ENCODE measurements around the gene GYG2.

GYG2 gene

DNA sequence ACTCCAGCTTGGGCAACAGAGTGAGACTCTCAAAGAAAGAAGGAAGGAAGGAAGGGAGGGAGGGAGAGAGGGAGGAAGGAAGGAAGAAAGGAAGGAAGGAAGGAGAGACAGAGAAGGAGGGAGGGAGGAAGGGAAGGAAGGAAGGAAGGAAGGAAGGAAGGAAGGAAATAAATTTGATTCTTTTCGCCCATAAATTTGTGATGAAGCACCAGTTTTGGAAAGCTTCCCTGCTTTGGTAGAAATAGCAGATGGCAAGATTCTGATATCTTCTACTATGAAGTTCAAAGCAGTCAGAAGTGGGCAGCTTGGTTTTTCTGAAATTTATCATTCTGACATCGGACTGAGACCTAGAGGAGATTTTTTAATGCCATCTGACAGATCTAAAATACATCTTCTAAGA is 11.7 kb upstream of the GYG2 start:
- no peak for DNase-seq (ENCODE audit: low read depth in 2 of 2)

DNA sequence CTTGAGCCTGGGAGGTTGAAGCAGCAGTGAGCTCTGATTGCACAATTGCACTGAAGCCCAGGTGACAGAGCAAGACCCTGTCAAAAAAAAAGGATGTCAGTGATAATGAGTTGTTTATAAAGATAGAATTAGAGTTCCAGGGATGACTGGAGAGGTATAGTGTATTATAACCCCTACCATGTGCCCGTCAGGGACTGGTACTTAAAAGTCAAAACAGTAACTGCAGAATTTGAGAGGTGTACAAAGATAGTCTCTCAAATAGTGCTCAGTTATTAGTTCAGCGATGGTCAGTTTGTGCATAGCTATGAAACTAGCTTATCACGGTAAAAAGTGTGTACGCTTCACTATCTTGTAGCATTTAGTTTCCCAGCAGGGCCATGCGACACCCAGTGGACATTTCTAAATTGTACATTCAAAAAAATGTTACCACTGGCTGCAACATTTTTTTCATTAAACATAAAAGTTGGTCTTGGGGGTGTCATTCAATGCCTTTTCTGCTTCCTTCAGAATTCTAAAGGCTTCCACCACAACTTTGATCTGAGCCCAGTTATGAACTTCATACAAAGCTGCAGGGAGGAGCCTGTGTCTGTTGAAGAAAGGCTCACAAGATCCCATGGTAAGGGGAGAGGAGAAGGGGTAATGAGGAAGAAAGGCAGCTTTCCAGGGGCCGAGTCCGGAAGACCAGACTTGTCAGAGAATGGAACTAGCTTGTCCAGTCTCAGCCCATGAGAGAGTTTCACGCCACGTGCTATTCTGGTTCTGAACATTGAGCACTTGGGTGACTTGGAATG is 9.2 kb upstream of the GYG2 start:
- DNase-seq (ENCODE audit: low read depth in 2 of 2), result no peak

DNA sequence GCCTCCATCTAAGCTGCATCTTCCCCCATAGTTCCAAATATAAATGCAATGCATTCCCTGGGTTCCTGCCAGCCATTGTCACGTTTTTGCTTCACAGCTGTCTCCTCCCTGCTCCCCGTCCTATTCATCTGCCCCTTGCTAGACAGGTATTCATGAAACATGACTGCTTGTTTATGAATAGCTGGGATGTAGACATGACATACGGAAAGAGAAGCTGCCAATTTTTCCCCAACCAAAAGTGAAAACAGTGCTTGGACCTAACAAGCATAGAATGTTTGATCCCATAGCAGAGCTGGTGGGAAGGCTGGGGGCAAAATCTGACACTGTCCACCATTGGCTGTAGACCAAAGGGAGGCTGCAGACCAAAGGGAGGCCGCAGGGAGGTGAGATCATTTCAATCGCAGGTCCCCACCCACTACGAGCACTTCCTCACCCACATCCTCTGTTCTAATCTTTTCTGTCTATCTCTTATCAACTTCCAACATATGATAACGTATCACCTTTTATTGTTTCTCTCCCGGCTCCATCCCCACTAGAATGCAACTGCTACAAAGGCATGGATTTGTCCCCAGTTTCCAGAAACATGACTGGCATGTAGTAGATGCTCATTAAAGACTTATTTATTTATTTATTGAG is 8.5 kb upstream of the GYG2 start:
- DNase-seq (ENCODE audit: low read depth in 2 of 2), result no peak

DNA sequence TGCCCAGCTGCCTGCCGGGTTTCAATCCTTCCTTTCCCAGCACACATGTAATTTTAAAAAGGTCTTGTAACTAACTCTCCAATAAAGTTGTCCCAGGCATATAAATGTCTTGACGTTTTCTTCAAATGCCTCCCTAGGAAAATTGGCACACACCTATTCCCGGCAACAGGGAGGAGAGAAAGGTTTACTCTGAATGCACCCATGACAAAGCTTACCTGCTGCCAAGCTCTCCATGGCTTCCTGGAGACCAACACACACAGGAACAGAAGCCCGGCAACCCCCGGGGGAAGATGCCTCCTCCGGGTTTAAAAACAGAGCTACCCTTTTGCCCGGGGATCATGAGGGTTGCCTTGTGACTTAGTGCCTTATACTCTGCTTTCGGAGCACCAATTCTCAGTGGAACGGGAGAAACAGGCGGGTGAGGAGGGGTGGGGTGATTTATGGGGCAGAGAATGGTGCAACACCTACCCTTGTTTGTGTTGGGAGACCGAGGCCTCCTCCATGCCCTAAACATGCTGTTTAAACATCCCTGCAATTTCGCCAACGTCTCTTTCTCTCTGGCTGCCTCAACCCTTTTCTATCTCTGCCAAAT is 4.8 kb upstream of the GYG2 start:
- DNase-seq (ENCODE audit: low read depth in 2 of 2), result no peak

DNA sequence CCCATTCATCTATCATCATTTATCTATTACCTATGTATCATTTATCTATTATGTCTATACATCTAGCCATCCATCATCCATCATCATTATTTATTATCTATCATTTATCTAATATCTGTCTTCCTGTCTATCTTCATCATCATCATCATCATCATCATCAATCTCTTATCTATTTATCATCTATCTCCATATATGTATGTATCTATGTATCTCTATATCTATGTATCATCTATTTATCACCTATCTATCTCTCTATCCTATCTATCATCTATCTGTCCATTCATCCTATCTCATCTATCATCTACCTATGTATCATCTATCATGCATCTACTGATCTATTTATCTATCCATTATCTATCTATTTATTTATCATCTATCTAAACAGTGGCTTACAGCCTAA is 3.8 kb upstream of the GYG2 start:
- no peak for DNase-seq (ENCODE audit: low read depth in 2 of 2)

DNA sequence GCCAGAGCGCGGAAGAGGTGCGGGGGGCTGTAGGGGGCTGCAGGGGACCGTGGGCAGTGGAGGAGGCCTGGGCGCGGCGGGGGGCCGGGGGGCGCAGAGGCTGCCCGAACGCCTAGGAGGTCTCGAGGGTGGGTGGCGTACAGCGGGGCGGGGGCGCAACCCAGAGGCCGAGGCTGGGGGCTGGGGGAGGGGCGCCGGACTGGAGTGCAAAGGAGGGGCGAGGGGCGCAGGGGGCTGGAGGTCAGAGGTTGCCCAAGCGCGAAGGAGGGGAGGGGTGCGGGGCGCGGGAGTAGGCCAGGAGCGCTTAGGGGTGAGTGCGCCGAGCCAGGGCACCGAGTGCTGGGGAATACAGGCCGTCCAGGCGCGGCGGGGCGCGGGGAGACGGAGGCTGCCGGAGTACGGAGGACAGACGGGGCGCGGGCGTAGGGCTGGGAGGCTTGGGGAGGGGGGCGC is 255 bp downstream of the GYG2 start:
- DNase-seq (ENCODE audit: low read depth in 2 of 2), result no peak

DNA sequence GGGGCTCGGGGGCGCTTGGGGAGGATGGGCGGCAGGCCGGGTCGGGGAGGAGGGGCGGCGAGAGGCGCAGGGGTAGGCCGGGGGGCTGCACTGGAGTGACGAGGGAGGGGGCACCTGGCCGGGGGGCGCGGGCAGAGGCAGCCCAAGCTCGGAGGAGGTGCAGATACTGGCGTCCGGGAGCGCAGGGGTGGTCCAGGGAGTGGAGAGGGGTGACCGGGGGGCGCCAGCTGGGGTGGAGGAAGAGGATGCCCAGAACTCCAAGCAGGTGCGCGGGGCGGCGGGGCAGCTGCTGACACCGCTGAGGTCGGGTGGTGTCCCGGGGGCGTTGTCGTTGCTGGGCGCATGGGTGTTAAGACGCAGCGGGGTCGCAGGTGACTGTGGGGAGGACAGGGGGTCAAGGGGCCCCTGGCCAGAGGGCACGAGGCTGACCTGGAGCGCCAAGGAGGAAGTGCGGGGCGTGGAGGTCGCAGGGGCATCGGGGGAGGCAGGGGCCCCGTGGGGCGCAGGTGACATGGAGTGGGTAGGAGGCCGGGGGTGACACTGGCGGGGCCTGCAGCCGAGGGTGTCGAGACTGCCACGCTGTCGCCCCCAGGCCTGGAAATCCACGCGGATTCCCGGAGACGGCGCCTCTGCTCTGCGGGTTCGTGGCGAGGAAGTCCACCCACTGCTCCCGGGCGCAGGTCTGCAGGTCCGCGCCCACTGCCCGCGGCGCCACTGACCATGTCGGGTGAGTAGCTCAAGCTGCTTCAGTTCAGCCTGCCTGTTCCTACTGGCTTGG is 928 bp downstream of the GYG2 start:
- DNase-seq (ENCODE audit: low read depth in 2 of 2), result no peak

DNA sequence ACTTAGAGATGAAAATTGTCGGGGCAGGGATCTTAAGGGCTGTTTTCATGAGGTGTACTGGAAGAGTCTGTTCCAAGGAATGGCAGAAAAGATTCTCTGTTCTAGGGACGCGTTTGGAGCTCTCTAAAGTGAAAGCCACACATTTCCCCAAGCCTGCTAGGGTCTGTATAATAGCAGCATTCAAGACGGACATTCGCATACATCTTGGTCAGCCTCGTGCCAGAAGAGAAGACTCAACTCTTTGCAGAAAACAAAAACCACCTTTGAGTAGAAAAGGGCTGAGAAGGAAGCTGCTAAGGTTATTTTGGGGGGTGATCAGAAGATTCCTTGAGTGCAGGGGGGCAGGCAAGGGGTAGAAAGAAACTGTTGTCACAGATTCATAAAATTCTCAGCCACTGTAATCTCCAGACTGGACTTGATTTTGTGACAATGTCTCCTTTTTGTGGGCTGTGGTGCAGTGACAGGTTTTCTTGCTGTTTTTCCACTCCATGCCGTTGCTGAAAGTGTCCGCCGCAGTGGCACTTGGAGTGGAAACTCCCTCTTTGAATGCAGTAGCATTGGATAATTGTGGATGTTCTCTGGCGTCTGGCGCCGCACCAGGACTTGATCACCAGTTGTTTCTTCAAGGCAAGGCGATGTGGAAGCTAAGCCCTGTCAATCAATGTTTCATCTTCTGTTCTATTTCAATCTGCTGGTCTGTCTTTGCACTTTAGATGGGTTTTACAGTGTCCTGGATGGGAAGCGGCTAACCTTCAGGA is 2.9 kb downstream of the GYG2 start:
- DNase-seq (ENCODE audit: low read depth in 2 of 2), result no peak

DNA sequence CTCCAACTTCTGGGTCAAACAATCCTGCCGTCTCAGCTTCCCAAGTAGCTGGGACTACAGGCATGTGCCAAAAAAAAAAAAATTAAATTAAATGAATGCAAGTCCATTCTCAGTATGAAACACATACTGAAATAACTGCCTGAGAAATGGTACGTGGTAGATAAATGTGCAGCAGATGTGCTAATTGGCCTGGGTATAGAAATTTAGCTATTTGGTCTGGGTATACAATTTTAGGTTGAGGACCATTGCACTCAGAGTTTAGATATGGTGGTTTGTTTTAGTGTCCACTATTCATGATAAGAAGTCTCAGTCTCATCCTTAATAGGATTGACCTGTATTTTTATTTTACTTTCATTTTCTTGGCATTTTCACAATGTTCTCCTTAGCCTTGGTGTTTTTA is 9.2 kb downstream of the GYG2 start:
- DNase-seq (ENCODE audit: low read depth in 2 of 2), result no peak

DNA sequence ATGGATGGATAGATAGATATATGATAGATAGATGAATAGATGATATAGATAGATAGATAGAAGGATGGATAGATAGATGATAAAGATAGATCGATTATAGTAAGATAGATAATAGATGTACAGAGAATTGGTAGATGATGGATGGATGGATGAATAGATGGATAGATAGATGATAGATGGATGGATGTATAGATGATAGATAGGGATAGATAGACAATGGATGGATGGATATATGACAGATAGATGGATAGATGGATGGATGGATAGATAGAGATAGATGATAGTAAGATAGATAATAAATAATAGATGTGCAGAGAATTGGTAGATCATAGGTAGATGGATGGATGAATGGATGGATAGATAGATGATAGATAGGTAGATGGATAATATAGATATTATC is 12.2 kb downstream of the GYG2 start:
- no peak for DNase-seq (ENCODE audit: low read depth in 2 of 2)

DNA sequence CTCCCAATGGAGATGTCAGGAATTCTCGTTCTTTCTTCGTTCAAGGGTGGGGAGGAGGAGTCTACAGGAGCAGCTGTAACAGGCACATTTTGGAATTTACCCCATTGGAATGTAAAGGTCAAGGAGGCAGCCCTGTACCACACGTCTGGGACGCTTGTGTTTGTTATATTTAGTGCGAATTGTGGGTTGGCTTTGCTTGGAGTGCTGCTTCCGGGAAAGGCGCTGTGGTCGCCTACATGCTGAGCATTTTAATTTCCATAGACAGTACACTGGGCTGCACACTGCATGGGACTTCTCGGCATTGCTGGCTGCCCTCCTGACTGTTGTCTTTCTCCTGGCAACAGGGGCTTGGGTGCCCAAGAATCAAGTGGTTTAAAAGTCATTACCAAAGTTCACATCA is 12.8 kb downstream of the GYG2 start:
- no peak for DNase-seq (ENCODE audit: low read depth in 2 of 2)

DNA sequence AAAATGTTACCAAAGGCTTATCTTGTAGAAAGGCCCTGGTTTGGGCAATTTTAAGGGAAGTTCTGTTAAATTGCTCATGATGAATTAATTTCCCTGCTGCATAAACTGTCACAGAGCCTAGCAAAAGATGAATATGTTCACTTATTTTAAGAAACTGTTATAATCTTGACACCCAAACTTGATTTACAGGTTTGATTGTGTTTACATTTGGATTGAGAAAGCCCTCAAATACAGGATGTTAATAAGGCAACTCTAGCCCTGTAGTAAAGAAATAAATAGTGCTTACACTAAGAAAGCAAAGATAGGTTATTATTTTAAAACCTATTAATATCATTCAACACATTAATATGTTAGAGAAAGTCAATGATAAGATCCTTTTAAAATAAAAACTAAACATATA is 18.3 kb downstream of the GYG2 start:
- DNase-seq (ENCODE audit: low read depth in 2 of 2), result no peak

DNA sequence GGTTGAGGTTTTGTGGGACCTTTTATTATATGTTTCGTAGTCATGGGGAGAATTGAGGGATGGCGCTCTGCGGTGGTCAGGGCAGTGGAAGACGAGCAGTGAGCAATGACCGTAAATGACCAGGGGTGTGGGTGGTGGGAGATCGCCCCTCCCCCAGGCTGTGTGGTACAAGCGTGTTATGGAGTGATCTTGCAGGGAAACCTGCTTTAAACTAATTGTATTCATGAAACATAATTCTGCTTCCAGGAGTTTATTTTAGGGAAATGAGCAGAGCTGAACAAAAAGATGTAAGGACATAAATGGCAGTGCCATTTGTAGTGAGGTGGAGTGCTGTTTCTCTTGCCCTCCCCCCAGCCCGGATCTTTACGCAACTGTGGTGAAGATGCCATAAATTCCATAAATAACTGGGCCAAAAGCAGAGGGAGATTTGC is 20.2 kb downstream of the GYG2 start:
- no peak for DNase-seq (ENCODE audit: low read depth in 2 of 2)

DNA sequence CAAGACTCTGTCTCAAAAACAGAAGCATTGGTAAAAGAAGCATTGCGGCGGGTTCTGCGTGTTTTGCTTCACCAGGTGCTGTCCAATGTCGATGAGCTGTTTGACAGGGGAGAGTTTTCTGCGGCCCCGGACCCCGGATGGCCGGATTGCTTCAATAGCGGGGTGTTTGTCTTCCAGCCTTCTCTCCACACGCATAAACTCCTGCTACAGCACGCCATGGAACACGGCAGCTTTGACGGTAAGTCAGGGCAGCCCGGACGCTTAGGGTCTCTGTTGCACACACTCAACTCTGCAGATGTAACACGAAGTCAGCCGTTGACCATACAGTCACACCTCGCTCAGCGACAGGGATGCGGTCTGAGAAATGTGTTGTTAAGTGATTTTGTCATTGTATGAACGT is 26.2 kb downstream of the GYG2 start:
- no peak for DNase-seq (ENCODE audit: low read depth in 2 of 2)

DNA sequence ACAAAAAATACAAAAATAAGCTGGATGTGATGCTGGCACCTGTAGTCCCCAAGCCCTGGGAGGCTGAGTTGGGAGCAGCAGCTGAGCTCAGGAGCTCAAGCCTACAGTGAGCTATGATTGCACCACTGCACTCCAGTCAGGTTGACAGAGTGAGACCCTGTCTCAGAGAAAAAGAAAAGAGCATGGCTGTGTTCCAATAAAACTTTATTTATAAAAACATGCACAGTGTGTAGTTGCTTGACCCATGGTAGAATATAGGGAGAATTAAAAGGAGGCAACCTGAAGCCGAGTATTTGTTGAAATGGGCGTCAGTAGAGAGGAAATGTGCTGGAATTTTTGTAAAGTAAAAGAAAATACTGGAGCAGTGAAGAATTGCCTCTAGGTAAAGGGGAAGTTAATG is 27.0 kb downstream of the GYG2 start:
- no peak for DNase-seq (ENCODE audit: low read depth in 2 of 2)

DNA sequence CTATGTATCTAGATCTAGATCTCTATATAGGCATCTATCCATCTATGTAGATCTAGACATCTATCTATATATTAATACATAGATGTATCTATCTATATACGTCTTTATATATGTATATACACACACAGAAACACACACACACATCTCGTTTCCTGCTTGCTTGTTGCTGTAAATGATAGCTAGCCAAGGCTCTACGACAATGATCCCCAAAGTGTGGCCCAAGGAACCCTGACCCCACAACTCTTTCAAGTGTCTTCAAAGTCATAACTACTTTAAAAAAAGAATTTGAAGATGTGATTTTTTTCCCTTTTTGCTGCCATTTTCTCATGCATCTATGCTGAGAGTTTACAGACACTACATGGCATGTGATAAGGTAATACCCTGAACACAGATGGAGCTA is 28.8 kb downstream of the GYG2 start:
- DNase-seq (ENCODE audit: low read depth in 2 of 2), result no peak

DNA sequence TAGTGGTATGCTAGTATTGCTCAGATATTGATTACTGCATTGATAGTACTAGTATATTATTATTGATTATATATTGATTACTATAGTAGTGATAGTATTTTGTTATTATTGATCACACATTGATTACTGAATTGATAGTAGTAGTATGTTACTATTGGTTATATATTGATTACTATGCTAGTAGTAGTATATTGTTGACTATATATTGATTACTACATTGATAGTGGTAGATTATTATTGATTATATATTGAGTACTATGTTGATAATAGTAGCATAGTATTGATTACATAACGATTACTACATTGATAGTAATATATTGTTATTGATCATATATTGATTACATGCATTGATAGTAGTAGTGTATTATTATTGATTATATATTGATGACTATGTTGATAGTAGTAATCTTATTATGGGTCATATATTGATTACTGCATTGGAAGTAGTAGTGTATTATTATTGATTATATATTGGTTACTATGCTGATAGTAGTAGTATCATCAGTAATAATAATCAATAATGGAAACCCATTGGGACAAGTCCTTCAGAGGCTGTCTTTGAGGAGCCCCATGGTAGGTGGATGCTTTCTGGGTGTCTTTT is 30.6 kb downstream of the GYG2 start:
- DNase-seq (ENCODE audit: low read depth in 2 of 2), result no peak

DNA sequence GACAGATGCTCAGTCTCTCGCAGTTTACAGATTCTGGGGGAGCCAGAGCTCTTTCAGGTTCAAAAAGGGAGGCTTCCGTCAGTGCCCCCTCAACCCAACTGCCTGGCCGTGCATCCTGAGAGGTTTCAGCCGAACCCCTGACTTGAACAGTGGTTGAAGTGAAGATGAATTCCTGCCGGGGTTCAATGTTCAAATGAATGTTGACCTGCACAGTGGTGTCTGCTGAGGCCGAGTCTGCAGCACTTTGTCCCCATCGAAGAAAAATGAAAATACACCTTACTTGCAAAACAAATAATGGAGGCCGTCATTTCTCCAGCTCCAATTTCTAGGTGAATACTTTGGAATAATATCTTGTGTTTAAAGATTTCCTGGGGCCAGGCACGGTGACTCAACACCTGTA is 33.7 kb downstream of the GYG2 start:
- DNase-seq (ENCODE audit: low read depth in 2 of 2), result no peak

DNA sequence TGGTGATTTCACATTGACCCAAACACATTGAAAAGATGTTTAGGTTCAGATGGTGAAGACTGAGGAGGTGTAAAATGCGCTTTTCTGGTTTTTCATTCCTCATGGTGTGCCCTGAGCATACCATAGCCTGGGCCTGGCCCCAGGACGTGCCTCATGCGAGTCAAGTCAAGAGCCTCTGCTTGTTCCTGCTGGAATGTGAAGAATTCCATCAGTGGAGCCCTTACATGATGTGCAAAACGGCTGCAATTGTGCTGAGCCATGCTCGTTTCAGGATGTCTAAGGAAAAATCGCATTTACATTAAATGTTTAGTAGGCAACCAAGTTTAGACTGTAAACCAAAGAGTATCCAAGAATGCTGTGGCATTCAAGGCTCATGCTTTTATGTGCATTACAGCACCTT is 34.9 kb downstream of the GYG2 start:
- DNase-seq (ENCODE audit: low read depth in 2 of 2), result no peak

DNA sequence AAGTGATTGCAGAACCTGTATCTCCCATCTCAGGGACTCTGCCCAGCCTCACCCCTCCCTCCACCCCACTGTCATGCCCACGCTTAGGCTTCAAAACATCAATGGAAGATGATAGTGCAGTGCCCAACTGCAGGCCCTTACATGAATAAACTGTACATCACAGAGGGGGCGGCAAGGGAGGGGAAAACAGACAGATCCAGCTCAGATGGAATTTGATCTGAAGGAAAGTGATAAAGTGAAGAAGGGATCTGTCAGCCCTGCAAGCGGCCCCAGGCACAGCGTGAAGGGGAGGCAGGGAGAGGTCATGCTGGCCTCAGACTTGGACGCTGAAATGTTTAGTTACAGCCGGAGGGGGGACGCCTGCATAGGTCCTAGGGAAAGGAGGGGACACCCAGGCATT is 38.5 kb downstream of the GYG2 start:
- no peak for DNase-seq (ENCODE audit: low read depth in 2 of 2)

DNA sequence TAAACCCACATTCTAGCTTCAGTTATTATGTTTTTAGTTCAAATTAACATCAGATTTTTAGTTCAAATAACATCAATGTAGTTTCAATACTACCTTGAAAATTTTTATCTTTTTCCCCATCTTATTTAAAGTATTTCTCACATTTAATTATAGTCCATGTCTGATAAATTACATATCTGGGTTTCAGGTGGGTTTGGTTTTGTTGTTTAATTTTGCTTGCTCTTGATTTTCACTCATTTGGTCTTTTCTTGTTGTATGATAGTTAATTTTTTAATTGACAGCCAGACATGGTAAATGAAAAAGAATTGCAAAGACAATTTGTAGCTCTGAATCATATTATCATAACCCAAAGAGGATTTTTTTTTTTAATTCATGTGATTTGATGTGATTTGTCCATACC is 41.9 kb downstream of the GYG2 start:
- no peak for DNase-seq (ENCODE audit: low read depth in 2 of 2)

Data from stimulated activated CD8-positive, alpha-beta memory T cell treated with anti-CD3 and anti-CD28 coated beads, Interleukin-2, amount 100 ng/mL, for 48 hours (primary cell).